AG20443 (cell line): ENCODE measurements around the gene TACC2.
"Not testable (repeated sequence)": the region's sequence is repeated elsewhere in the genome, so short reads cannot be mapped to it uniquely, and the experiment has no call there.

Source experiments
- DNase-seq: peaks from one replicate; pipeline ENCODE4 v3.0.0; 2012; ENCODE audit warnings: low spot score, mixed read lengths

The TACC2 gene

GRCh38 chr10:122057841-122058413 lies 69.0 kb downstream of the TACC2 start:
- DNase-seq = no peak

- peak; percentile 27 for DNase-seq
Measured at GRCh38 chr10:122060250-122060649, 71.3 kb downstream of the TACC2 start.

- DNase-seq = peak; percentile 91
Measured at GRCh38 chr10:122062831-122063674, 74.1 kb downstream of the TACC2 start.

GRCh38 chr10:122066337-122066939 lies 77.5 kb downstream of the TACC2 start:
- not testable (repeated sequence) for DNase-seq

- no peak for DNase-seq
Measured at GRCh38 chr10:122068844-122069243, 79.9 kb downstream of the TACC2 start.

GRCh38 chr10:122072491-122072890 lies 83.5 kb downstream of the TACC2 start:
- no peak for DNase-seq

GRCh38 chr10:122073508-122073907 lies 84.5 kb downstream of the TACC2 start:
- DNase-seq = no peak

GRCh38 chr10:122075171-122075570 lies 86.2 kb downstream of the TACC2 start:
- DNase-seq = no peak

- DNase-seq = not testable (repeated sequence)
Measured at GRCh38 chr10:122075876-122076275, 86.9 kb downstream of the TACC2 start.

GRCh38 chr10:122077311-122077875 lies 88.4 kb downstream of the TACC2 start:
- no peak for DNase-seq

- no peak for DNase-seq
Measured at GRCh38 chr10:122078326-122078725, 89.4 kb downstream of the TACC2 start.

GRCh38 chr10:122078965-122079795 lies 90.2 kb downstream of the TACC2 start:
- DNase-seq = no peak

GRCh38 chr10:122082616-122083477 lies 93.9 kb downstream of the TACC2 start:
- no peak for DNase-seq

- no peak for DNase-seq
Measured at GRCh38 chr10:122083478-122084025, 94.6 kb downstream of the TACC2 start.

- no peak for DNase-seq
Measured at GRCh38 chr10:122084286-122085041, 95.5 kb downstream of the TACC2 start.

GRCh38 chr10:122085423-122085911 lies 96.5 kb downstream of the TACC2 start:
- DNase-seq = no peak

- DNase-seq = no peak
Measured at GRCh38 chr10:122086416-122087240, 97.7 kb downstream of the TACC2 start.

GRCh38 chr10:122087436-122087835 lies 98.5 kb downstream of the TACC2 start:
- DNase-seq = no peak
